Neuronal stem cell (in vitro differentiated cells): ENCODE results near the gene FMOD.

Experiments used
- DNase-seq: peaks from one replicate; pipeline ENCODE4 v3.0.0-alpha.2; 2013; ENCODE audit warnings: low spot score
- H2AFZ ChIP-seq: one replicate; pipeline ENCODE4 v1.6.1; 2013; ENCODE audit warnings: mild to moderate bottlenecking, low read length, inconsistent platforms
- H2AK5ac ChIP-seq: 2 replicates; pipeline ENCODE4 v1.6.1; 2013; ENCODE audit warnings: low read depth, mild to moderate bottlenecking, inconsistent platforms, low read length, moderate library complexity, mixed read lengths
- H2BK120ac ChIP-seq: 2 replicates; pipeline ENCODE4 v1.6.1; 2013; ENCODE audit warnings: low read depth, mild to moderate bottlenecking, inconsistent platforms, low read length, moderate library complexity, mixed read lengths
- H2BK12ac ChIP-seq: one replicate; pipeline ENCODE4 v1.6.1; 2013; ENCODE audit warnings: low read length, inconsistent platforms
- H2BK15ac ChIP-seq: 2 replicates; pipeline ENCODE4 v1.6.1; 2013; ENCODE audit warnings: mild to moderate bottlenecking, low read length, inconsistent platforms, mixed read lengths
- H2BK5ac ChIP-seq: one replicate; pipeline ENCODE4 v1.6.1; 2013; ENCODE audit warnings: inconsistent platforms, mild to moderate bottlenecking, low read length, moderate library complexity
- H3K14ac ChIP-seq: one replicate; pipeline ENCODE4 v1.6.1; 2013; ENCODE audit warnings: low read length, inconsistent platforms
- H3K18ac ChIP-seq: 2 replicates; pipeline ENCODE4 v1.6.1; 2013; ENCODE audit warnings: low read length, inconsistent platforms
- H3K23ac ChIP-seq: 2 replicates; pipeline ENCODE4 v1.6.1; 2013; ENCODE audit warnings: low read depth, mild to moderate bottlenecking, mixed read lengths, low read length, inconsistent platforms; ENCODE audit not compliant: poor library complexity
- H3K27ac ChIP-seq: replicated peaks from 3 replicates; pipeline ENCODE4 v1.5.1; 2013; ENCODE audit warnings: low read length, inconsistent platforms
- H3K27me3 ChIP-seq, 3 experiments: 2 replicates each; pipeline ENCODE4 v1.6.1; 2013; ENCODE audit warnings: low read length in 3 of 3, mild to moderate bottlenecking in 2 of 3, inconsistent platforms in 1 of 3, low read depth in 1 of 3, mixed read lengths in 1 of 3, moderate library complexity in 1 of 3; ENCODE audit not compliant: control insufficient read depth in 3 of 3, insufficient read depth in 3 of 3
- H3K36me3 ChIP-seq, 2 donors: replicated peaks in 1 of 2; 2 replicates each; pipeline ENCODE4 v1.6.1; 2013; ENCODE audit warnings: low read length in 2 of 2; ENCODE audit not compliant: control insufficient read depth in 2 of 2, insufficient read depth in 2 of 2
- H3K4ac ChIP-seq: 2 replicates; pipeline ENCODE4 v1.6.1; 2013; ENCODE audit warnings: inconsistent platforms, mild to moderate bottlenecking, low read length, moderate library complexity
- H3K4me1 ChIP-seq, 2 donors: 1 replicate in 1 of 2; 2 replicates in 1 of 2; pipeline ENCODE4 v1.6.1; 2013; ENCODE audit warnings: low read length in 2 of 2, low read depth in 1 of 2; ENCODE audit not compliant: control insufficient read depth in 2 of 2, insufficient read depth in 1 of 2
- H3K4me2 ChIP-seq: one replicate; pipeline ENCODE4 v1.6.1; 2013; ENCODE audit warnings: mild to moderate bottlenecking, low read length, inconsistent platforms; ENCODE audit not compliant: insufficient read depth, poor library complexity, severe bottlenecking
- H3K4me3 ChIP-seq, 2 donors: 2 replicates each; pipeline ENCODE4 v1.5.1; 2013; ENCODE audit warnings: low read length in 2 of 2, mild to moderate bottlenecking in 2 of 2, inconsistent platforms in 1 of 2, moderate library complexity in 1 of 2
- H3K79me1 ChIP-seq: one replicate; pipeline ENCODE4 v1.6.1; 2013; ENCODE audit warnings: low read depth, mild to moderate bottlenecking, inconsistent platforms, low read length, moderate library complexity
- H3K9ac ChIP-seq: one replicate; pipeline ENCODE4 v1.6.1; 2013; ENCODE audit warnings: mild to moderate bottlenecking, low read depth, low read length, inconsistent platforms; ENCODE audit not compliant: poor library complexity
- H3K9me3 ChIP-seq, 2 donors: replicated peaks in 1 of 2; 2 replicates each; pipeline versions ENCODE3 to v1.6.1; 2013; ENCODE audit warnings: low read length in 2 of 2, mild to moderate bottlenecking in 2 of 2, inconsistent platforms in 1 of 2, low read depth in 1 of 2, mixed read lengths in 1 of 2, moderate library complexity in 1 of 2; ENCODE audit not compliant: control insufficient read depth in 2 of 2, insufficient read depth in 1 of 2
- H4K8ac ChIP-seq: one replicate; pipeline ENCODE4 v1.6.1; 2013; ENCODE audit warnings: low read depth, mild to moderate bottlenecking, inconsistent platforms, low read length, moderate library complexity
- H4K91ac ChIP-seq: one replicate; pipeline ENCODE4 v1.6.1; 2013; ENCODE audit warnings: low read length, low read depth, mild to moderate bottlenecking, inconsistent platforms; ENCODE audit not compliant: poor library complexity
- WGBS, 2 donors: extraction: QIAGEN DNeasy Blood & Tissue Kit; methylation state at CpG; one replicate each; pipeline ENCODE4 v1.1.7; 2013; ENCODE audit warnings: missing lambda C conversion rate in 2 of 2, mixed read lengths in 1 of 2; ENCODE audit not compliant: insufficient read length in 2 of 2, insufficient replicate concordance in 1 of 2; ENCODE audit errors: extremely low coverage in 2 of 2; 5-methylcytosine and 5-hydroxymethylcytosine counted together

FMOD gene

DNA sequence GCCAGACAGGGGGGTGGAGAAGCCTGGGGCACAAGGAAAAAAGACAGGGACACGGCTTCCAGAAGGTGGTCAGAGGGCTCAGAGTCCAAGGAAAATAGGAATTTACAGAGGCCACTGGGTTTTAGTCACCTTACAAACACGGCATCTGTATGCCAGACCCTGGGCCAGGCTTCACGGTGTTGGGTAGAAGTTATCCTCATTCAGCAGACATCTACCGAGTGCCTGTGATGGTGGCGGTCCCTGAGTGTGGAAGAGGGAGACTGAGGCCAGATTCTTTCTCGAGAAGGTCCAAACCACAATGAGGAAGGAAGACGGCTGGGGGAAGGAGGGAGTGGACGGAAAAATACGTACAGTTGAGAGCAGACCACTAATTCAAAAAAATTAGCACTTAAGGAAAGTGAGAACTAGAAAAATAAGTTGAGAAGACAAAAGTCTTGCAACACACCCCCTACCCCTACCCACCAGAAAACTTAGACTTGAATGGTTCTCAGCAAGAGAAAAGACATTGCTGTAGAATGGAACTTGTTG is 46.5 kb downstream of the FMOD start:
- no peak overlapping the region for H2AK5ac ChIP-seq
- no peak overlapping the region for H3K18ac ChIP-seq
- no peak overlapping the region for H3K27ac ChIP-seq
- no peak overlapping the region for H3K4me2 ChIP-seq
- DNase-seq, result no peak
- peaks cover 24 to 27% of the 10 kb centered on the region in 2 donors for H3K4me1 ChIP-seq
- H3K23ac ChIP-seq, result no peak overlapping the region
- no peak overlapping the region for H2BK120ac ChIP-seq
- WGBS, 2 donors, result no CpG with 5 or more reads among the region's 9 CpGs
- no peak overlapping the region for H3K4ac ChIP-seq
- H2BK12ac ChIP-seq, result peak overlapping the region; percentile 35
- H3K9ac ChIP-seq, result no peak overlapping the region
- peak overlapping the region in 1 of 2 donors; percentile 89 for H3K4me3 ChIP-seq
- peaks cover 4 to 29% of the 10 kb centered on the region in 2 donors for H3K36me3 ChIP-seq
- H2BK15ac ChIP-seq, result peak overlapping the region; percentile 18
- no peak overlapping the region for H4K91ac ChIP-seq
- H3K27me3 ChIP-seq, result peaks cover 0 to 42% (median 12%) of the 10 kb centered on the region in 3 experiments
- peaks cover 17% of the 10 kb centered on the region for H3K79me1 ChIP-seq
- H2BK5ac ChIP-seq, result no peak overlapping the region
- H4K8ac ChIP-seq, result no peak overlapping the region
- peak overlapping the region; percentile 86 for H2AFZ ChIP-seq
- no peaks in the 10 kb centered on the region for H3K9me3 ChIP-seq
- H3K14ac ChIP-seq, result no peak overlapping the region

DNA sequence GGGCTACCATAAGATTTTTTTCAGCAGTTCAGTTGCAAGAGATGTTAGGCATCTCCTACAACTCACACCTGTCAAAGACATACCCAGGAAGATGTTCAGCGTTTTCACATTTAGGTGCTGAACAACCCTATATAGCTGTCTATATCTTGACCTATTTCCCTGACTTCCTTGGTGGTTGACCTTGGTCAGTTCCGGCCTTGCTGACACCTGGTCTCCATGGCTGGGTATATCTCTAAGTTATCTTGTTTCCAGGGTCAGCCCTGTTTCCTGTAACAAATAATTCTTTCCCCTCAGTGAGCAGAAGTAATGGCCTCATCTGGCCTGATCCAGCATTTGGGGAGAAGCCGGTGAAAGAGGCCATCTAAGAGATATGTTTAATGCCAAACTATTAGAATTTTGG is 48.0 kb downstream of the FMOD start:
- Histone ChIP-seq H3K23ac (no peak overlapping the region), H2BK120ac (no peak overlapping the region), H3K4me1 (peaks cover 12 to 14% of the 10 kb centered on the region in 2 donors), H2AFZ (no peak overlapping the region), H3K4me2 (no peak overlapping the region), H4K91ac (no peak overlapping the region), H3K9ac (no peak overlapping the region), H3K14ac (no peak overlapping the region), H3K36me3 (peaks cover 4 to 13% of the 10 kb centered on the region in 2 donors), H3K27ac (no peak overlapping the region), H3K9me3 (no peaks in the 10 kb centered on the region), H3K79me1 (peaks cover 13% of the 10 kb centered on the region), H3K4ac (no peak overlapping the region), H2AK5ac (peak overlapping the region; percentile 5), H3K27me3 (peaks cover 0 to 47% (median 12%) of the 10 kb centered on the region in 3 experiments), H2BK12ac (no peak overlapping the region), H4K8ac (no peak overlapping the region), H3K4me3 (no peak overlapping the region), H3K18ac (no peak overlapping the region), H2BK5ac (no peak overlapping the region), H2BK15ac (peak overlapping the region; percentile 45)
- DNase-seq, result no peak
- WGBS, 2 donors, result no CpG with 5 or more reads among the region's 3 CpGs

GRCh38 chr1:203302456-203302855 is 48.5 kb downstream of the FMOD start:
- peaks cover 9 to 10% of the 10 kb centered on the region in 2 donors for H3K4me1 ChIP-seq
- H3K18ac ChIP-seq, result no peak overlapping the region
- H2AK5ac ChIP-seq, result peak overlapping the region; percentile 5
- no peak overlapping the region for H3K23ac ChIP-seq
- H4K91ac ChIP-seq, result no peak overlapping the region
- H3K27me3 ChIP-seq, result peaks cover 0 to 51% (median 12%) of the 10 kb centered on the region in 3 experiments
- no peak overlapping the region for H3K27ac ChIP-seq
- H3K9me3 ChIP-seq, result no peaks in the 10 kb centered on the region
- H2AFZ ChIP-seq, result no peak overlapping the region
- H2BK5ac ChIP-seq, result no peak overlapping the region
- H3K36me3 ChIP-seq, result peaks cover 1 to 9% of the 10 kb centered on the region in 2 donors
- no peak for DNase-seq
- no peak overlapping the region for H4K8ac ChIP-seq
- no peak overlapping the region for H2BK120ac ChIP-seq
- no peak overlapping the region for H3K4ac ChIP-seq
- H3K4me2 ChIP-seq, result no peak overlapping the region
- no peak overlapping the region for H3K9ac ChIP-seq
- no peak overlapping the region for H2BK12ac ChIP-seq
- H3K4me3 ChIP-seq, result no peak overlapping the region
- no CpG with 5 or more reads among the region's 7 CpGs for WGBS, 2 donors
- H3K79me1 ChIP-seq, result peaks cover 11% of the 10 kb centered on the region
- peak overlapping the region; percentile 45 for H2BK15ac ChIP-seq
- no peak overlapping the region for H3K14ac ChIP-seq

DNA sequence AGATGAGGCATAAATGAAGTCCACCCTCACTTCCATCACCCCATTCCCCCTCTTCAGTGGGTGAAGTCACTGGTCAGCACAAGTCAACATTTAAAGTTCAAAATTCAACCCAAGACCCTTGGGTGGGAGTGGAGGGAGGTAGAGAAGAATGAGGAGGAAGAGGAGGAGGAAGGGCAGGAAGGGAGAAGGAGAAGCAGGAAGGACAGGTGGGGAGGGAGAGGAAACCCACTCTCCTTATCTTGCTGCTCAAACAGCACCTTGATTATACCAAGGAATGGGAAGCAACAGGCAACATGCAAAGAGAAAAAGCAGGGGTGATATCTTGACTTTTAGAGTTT is 49.6 kb downstream of the FMOD start:
- no peak overlapping the region for H2BK5ac ChIP-seq
- H3K4ac ChIP-seq, result no peak overlapping the region
- H3K23ac ChIP-seq, result no peak overlapping the region
- no peak overlapping the region for H2BK12ac ChIP-seq
- H3K4me2 ChIP-seq, result no peak overlapping the region
- peaks cover 4 to 5% of the 10 kb centered on the region in 2 donors for H3K4me1 ChIP-seq
- no peak overlapping the region for H2BK120ac ChIP-seq
- no peak overlapping the region for H3K4me3 ChIP-seq
- DNase-seq, result no peak
- peaks cover 7% of the 10 kb centered on the region for H3K79me1 ChIP-seq
- H3K27ac ChIP-seq, result no peak overlapping the region
- no peak overlapping the region for H3K14ac ChIP-seq
- no peak overlapping the region for H4K91ac ChIP-seq
- no peak overlapping the region for H2AFZ ChIP-seq
- H3K27me3 ChIP-seq, result peaks cover 0 to 57% (median 12%) of the 10 kb centered on the region in 3 experiments
- H2BK15ac ChIP-seq, result no peak overlapping the region
- no peak overlapping the region for H2AK5ac ChIP-seq
- H4K8ac ChIP-seq, result no peak overlapping the region
- no peak overlapping the region for H3K18ac ChIP-seq
- H3K9me3 ChIP-seq, result no peaks in the 10 kb centered on the region
- no peaks in the 10 kb centered on the region for H3K36me3 ChIP-seq
- peak overlapping the region; percentile 9 for H3K9ac ChIP-seq
